ENCODE results near the gene TEX14.
A peak's percentile ranks its signal among the peaks of the same experiment; 100 is the strongest.

The TEX14 gene

DNA sequence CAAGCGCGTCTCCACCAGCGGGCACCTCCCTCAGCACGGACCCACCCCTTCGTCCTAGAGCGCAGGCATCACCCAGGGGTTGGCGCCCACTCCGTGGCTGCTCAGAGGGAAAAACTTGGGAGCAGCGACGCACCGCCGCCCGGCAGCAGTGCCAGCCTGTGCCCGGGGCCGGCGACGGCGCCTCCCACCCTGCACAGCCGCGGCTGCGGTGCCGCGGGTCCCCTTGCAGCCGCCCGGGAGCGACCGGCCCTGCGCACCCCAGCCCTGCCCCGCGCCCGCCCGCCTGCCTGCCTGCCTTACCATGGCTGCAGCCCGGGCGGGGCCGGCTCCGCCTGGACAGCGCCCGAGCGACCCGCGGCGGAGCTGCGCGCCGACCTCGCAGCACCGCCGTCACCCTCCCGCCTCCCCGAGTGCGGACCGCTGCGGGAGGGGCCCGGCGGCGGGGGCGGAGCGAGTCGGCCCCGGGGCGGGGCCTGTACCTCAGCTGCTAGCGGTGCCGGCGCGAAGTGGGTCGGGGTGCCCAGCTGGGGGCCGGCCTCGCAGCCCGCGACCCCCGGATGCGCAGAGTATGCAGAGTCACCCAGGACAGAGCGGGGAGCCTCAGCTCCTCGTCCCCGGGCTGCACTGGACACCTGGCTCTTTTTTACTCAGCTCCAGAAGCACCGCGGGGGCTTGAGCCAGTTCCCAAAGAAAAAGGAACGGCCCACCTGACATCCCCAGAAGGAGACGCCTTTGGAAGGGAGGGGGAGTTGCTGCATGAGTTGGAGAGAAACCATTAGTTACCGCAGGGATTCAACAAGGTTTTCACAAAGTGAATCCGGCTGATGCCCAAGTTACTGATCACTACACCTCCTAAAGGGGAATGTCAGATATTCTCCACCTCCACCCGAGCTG, 159.9 kb downstream of the TEX14 start:
- DNase-seq (ENCODE audit: insufficient read length, low spot score) (peak; percentile 51), FAIRE-seq (no peak)
- TF ChIP-seq, protein P1, sequence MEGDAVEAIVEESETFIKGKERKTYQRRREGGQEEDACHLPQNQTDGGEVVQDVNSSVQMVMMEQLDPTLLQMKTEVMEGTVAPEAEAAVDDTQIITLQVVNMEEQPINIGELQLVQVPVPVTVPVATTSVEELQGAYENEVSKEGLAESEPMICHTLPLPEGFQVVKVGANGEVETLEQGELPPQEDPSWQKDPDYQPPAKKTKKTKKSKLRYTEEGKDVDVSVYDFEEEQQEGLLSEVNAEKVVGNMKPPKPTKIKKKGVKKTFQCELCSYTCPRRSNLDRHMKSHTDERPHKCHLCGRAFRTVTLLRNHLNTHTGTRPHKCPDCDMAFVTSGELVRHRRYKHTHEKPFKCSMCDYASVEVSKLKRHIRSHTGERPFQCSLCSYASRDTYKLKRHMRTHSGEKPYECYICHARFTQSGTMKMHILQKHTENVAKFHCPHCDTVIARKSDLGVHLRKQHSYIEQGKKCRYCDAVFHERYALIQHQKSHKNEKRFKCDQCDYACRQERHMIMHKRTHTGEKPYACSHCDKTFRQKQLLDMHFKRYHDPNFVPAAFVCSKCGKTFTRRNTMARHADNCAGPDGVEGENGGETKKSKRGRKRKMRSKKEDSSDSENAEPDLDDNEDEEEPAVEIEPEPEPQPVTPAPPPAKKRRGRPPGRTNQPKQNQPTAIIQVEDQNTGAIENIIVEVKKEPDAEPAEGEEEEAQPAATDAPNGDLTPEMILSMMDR (IDR thresholded peaks at IDR 0.05; ENCODE audit: insufficient read depth, missing control alignments) = no peak

DNA sequence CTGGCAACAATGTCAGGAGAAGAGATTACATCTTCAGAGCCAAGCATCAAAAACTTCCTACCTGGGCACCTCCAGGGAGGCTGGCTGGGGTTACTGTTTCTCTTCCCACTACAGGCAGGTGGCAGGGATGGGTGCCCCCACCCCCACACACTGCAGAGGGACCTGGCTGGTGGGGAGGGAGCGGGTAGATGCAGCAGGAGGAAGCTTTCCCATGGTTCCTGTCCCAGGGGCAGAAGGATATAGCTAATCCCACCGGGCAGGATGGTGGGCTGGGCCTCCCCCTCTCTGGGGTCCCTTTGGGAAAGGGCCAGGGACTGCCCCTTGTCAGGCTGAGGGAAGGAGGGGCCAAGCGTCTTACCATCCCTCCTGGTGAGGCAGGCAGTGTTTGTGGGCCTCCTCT, 160.7 kb downstream of the TEX14 start:
- DNase-seq (ENCODE audit: insufficient read length, low spot score) (no peak), FAIRE-seq (no peak)
- TF ChIP-seq, protein P1 (IDR thresholded peaks at IDR 0.05; ENCODE audit: insufficient read depth, missing control alignments) = no peak

DNA sequence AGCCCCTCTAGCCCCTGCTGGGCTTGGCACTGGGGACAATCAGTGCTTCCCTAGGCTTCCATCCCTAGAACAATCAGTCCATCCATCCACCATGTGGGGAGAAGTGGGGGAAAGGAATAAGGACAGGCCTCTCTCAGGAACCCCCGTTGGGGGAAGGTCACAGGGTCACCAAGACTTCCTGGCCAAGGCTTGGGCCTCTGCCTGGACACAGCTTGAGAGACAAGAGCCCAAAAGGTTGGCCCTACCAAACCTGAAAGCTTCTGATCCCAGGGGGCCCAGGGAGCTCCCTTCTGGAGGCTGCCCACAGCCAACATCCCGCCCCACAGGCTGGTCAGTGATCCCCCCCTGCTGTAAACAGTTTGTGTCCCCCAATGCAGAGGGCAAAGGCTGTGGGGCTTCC, 161.2 kb downstream of the TEX14 start:
- no peak for FAIRE-seq

DNA sequence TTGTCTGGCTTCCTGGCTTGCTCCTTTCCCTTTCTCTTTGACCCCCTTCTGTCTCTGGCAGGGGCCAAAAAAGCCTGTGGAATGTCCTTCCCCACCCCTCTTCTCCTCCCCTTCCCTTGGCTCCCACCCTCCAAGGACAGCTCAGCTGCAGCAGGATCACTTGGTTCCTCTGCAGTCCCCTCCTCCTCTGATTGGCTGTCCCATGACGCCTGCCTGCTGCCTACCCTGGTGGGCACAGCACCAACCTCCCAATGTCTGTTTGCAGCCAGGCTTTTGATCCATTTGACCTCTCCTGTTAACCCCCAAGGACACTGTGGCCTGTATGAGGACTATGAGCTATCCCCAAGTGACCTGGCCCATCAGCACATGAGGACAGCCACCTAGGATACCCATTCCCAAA, 162.6 kb downstream of the TEX14 start:
- DNase-seq (ENCODE audit: insufficient read length, low spot score) = no peak
- FAIRE-seq = no peak
- TF ChIP-seq, protein P1 (IDR thresholded peaks at IDR 0.05; ENCODE audit: insufficient read depth, missing control alignments) = no peak

More for the DNA sequence above, 161.2 kb downstream of the TEX14 start:
- TF ChIP-seq, protein P1 (IDR thresholded peaks at IDR 0.05; ENCODE audit: insufficient read depth, missing control alignments) = no peak
- no peak for DNase-seq (ENCODE audit: insufficient read length, low spot score)

DNA sequence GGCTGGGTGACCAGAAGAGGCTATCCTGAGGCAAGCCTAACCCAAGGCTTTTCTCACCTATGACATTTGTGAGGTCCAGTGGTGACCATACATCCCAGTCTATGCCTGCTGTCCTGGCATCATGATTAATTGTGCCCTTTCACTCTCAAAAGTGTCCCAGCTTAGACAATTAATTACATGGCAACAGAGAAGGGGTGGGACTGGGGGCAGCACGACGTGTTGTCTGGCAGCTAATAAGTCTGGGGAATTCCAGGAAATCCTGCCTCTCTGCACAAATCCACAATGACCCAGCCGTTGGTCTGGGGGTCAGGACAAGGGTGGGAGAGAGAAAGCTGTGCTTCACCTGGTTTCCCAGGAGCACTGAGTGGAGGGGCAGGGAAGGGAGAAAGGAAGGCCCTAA, 163.4 kb downstream of the TEX14 start:
- TF ChIP-seq, protein P1 (IDR thresholded peaks at IDR 0.05; ENCODE audit: insufficient read depth, missing control alignments) = no peak
- no peak for DNase-seq (ENCODE audit: insufficient read length, low spot score)
- FAIRE-seq = no peak

DNA sequence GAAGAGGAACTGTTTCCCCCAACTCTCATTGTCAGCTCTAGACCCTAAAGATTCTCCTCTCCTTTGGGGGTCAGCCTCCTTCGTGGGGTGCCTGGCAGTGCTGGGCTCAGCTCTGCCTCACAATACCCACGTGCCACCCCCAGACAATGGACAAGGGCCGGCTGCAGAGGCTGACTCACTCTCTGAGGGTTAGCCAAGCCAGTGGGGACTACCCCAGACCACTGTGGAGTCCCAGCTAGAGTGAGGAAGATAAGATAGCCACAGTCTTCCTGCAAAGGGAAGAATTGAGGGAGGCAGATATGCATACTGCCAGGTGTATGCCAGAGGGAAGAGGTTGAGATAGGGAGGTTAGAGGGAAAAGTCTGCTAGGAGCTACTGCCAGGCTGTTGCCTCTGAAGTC, 163.9 kb downstream of the TEX14 start:
- no peak for DNase-seq (ENCODE audit: insufficient read length, low spot score)
- no peak for FAIRE-seq
- TF ChIP-seq, protein P1 (IDR thresholded peaks at IDR 0.05; ENCODE audit: insufficient read depth, missing control alignments) = no peak

DNA sequence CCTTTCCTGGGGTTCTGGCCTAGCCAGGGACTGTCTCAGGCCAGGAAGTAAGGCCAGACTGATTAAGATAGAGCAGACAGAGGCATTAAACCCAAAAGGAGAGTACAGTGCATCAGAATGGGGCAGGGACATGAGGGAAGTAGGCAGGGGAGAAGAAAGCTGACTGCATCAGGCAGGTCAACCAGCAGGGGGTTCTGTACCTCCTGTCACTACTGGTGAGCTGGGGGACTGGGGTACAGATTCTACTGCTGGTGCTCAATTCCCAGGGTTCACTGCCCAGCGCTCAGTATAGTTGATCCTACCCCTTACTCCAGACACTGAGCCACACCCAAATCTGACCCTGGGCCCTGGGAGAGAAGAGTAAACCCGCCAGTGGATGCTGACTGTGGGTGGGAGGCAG, 164.5 kb downstream of the TEX14 start:
- DNase-seq (ENCODE audit: insufficient read length, low spot score) = no peak
- no peak for FAIRE-seq
- TF ChIP-seq, protein P1 (IDR thresholded peaks at IDR 0.05; ENCODE audit: insufficient read depth, missing control alignments) = no peak

Data from D721Med (cell line).